ENCODE results near the gene PLOD2.

DNA sequence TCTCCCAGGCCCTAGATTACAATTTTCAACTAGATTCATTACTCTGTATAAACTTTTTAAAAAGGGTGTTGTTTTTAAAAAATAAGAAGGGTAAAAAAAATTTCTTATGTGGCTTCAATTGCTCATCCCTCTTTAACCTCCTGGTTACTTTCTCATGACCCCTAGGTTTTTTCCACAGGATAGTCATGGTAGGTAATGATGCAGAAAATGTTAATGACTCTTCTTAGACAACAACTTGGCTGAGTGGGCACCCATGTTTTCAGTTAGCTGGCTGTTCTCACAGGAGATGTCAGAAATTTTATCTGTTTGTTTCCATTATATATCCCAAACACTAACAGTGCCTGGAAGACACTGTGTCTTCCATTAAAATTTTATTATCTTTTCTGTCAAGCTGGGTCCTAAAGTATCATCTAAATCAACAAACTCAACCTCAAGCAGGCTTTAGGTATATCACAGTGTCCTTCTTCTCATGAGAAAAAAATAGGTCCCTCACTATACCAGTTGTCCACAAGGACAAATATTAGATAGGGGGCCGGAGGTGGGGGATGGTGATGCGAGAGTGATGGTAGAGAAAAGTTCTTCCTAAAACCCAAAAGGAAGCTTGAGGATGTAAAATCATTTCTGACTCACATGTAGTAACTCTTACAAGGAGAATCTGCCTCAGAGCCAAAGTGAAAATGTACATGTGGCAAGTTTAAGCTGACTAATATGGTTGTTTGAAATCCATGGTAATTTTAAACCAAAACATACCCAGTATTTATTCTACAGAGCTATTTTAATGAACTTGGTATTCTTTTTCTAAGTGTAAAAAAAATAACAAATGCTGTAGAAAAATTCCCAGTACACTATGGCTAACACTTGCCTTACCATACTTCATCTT, 43.3 kb downstream of the PLOD2 start:
- TF ChIP-seq POLR2A (IDR thresholded peaks at IDR 0.05; ENCODE audit: low read length) (no peak), GATA1 (IDR thresholded peaks at IDR 0.05; ENCODE audit: low read depth, low read length) (no peak)

Data from erythroblast (primary cell).